Retinal pigment epithelial cell (primary cell): ENCODE data around the gene PLA2G4A.

ENCODE experiments used
- DNase-seq: peaks from one replicate; pipeline ENCODE4 v3.0.0-alpha.2; 2010; ENCODE audit warnings: low read depth
- H3K4me3 ChIP-seq: 2 replicates; pipeline ENCODE4 v1.5.1; 2011; ENCODE audit warnings: mild to moderate bottlenecking, low read length, control low read depth, moderate library complexity
- CTCF ChIP-seq: conservative IDR thresholded peaks from 2 replicates; pipeline ENCODE4 v1.5.1; 2011; ENCODE audit warnings: low read depth, low read length, control low read depth, inconsistent platforms

Gene PLA2G4A

GRCh38 chr1:186953876-186954275 lies 125.1 kb downstream of the PLA2G4A start:
- DNase-seq, result no peak
- no peak overlapping the region for H3K4me3 ChIP-seq
- no peak for TF ChIP-seq CTCF

GRCh38 chr1:186957314-186957713 lies 128.6 kb downstream of the PLA2G4A start:
- no peak overlapping the region for H3K4me3 ChIP-seq
- TF ChIP-seq CTCF, result no peak
- no peak for DNase-seq

GRCh38 chr1:186958520-186958919 lies 129.8 kb downstream of the PLA2G4A start:
- no peak overlapping the region for H3K4me3 ChIP-seq
- no peak for TF ChIP-seq CTCF
- no peak for DNase-seq

GRCh38 chr1:186960861-186961260 lies 132.1 kb downstream of the PLA2G4A start:
- no peak for DNase-seq
- no peak for TF ChIP-seq CTCF
- no peak overlapping the region for H3K4me3 ChIP-seq

GRCh38 chr1:186965847-186966246 lies 137.1 kb downstream of the PLA2G4A start:
- no peak for DNase-seq
- TF ChIP-seq CTCF, result no peak
- H3K4me3 ChIP-seq, result no peak overlapping the region

- no peak for DNase-seq
- no peak for TF ChIP-seq CTCF
- no peak overlapping the region for H3K4me3 ChIP-seq
Observed at GRCh38 chr1:186966456-186966855, 137.7 kb downstream of the PLA2G4A start.

- no peak overlapping the region for H3K4me3 ChIP-seq
- no peak for TF ChIP-seq CTCF
- DNase-seq, result no peak
Observed at GRCh38 chr1:186967656-186968394, 139.1 kb downstream of the PLA2G4A start.
